ENCODE results near the gene RLIM.

The RLIM gene

DNA sequence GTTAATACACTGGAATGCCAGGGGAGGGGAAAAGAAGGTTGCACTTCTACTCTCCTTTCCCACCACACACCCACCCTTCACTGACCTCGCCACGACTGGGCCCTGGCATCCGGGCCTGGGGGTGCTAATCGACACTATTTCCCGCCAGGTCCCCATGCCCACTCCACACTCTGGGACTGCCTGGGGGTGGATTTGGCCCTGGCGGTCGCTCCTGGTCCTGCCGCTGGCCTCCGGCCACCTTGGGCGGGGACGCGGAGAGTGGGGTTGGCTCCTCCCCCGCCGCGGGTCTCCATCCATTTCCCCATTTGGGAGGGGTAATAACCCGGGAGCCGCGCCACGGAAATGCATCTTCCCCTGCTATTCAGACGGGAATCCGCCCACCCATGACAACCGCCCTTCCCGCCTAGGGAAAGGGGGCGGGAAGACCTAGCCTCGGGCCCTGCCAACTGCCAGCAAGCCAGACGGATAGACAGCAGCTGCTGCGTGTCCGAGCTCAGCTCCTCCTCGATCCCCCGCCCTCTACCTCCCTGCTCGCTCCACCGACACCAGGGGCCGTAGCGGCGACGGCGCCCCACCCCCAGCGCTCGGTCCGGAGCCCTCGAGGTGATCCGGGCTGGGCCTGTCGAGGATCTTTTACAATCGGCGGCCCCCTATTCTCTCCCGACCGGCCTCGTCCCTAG, 78.1 kb downstream of the RLIM start:
- peak; percentile 4 for DNase-seq (ENCODE audit: low read depth)

DNA sequence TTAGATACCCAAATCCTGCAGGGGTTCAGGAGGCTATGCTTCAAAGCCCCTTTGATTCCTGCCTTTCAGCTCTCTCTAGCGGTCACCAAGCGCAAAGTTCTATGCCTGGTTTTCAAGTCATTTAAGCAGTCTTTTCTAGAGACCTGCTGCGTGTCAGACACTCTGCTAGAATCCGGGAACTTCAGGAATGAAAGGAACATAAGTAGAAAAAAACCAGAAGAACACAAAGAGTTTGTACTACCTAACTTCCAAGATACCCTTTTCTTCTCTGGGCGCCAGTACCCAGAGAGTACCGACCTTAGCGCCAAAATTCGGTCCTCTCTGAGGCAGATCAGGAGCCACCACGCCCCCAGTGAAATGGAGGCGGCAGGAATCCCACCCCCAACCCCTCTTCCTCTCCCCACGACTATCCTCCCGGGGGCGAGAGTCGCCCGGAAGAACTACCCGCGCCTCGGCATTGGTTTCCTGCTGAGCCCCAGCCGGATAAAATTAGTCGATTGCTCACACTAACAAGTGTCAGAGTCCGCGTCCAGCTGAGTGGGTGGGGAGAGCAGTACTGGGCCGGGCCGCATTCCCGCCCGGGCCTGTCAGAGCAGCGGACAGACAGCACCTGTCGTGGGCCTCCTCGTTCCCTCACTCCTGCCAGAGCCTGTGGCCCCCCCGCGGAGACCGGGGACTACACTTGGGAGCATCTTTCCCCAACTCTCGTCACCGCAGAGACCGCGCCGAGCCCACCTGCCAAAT, 78.8 kb downstream of the RLIM start:
- DNase-seq (ENCODE audit: low read depth) = peak; percentile 4
